ENCODE results near the gene C1orf21. TPM values are rescaled to one million over a fixed set of nuclear protein-coding genes. Genes with fewer than 3 reads are reported as not detected.

The C1orf21 gene
- total RNA-seq, 1 donor from 2014 or later, result 33.1 TPM

DNA sequence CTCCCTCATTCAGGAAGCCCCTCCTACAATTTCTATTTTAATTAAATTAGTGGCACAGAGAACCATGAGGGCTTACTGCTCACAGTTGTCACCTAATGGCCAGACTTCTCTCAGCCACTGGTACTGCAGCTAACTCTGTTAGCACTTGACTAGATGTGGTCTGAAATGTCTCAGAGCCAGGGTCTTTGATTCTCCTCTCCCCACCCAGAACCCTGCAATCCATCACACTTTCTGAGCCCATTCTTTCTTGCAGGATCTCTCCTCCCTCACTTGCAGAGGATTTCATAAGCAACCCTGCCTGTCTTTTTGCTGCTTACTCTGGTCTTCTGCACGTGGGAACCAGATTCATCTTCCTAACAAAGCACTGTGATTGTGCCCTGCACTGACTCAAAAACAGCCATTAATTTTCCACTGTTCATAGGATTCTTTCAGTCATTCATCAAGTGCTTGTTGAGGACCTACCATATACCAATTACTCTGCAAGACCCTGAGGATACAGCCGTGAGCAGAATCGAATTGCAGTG is 259.4 kb downstream of the C1orf21 start:
- H3K36me3 Mint-ChIP-seq, result no peaks in the 10 kb centered on the region
- no peak for DNase-seq (ENCODE audit: low spot score in 2 of 2, unreplicated experiment in 2 of 2)
- peaks cover 20% of the 10 kb centered on the region for H3K4me1 Mint-ChIP-seq
- peaks cover 3% of the 10 kb centered on the region for H3K27me3 Mint-ChIP-seq (ENCODE audit: low read depth)
- no peak overlapping the region for H3K27ac Mint-ChIP-seq
- TF ChIP-seq, protein P1, sequence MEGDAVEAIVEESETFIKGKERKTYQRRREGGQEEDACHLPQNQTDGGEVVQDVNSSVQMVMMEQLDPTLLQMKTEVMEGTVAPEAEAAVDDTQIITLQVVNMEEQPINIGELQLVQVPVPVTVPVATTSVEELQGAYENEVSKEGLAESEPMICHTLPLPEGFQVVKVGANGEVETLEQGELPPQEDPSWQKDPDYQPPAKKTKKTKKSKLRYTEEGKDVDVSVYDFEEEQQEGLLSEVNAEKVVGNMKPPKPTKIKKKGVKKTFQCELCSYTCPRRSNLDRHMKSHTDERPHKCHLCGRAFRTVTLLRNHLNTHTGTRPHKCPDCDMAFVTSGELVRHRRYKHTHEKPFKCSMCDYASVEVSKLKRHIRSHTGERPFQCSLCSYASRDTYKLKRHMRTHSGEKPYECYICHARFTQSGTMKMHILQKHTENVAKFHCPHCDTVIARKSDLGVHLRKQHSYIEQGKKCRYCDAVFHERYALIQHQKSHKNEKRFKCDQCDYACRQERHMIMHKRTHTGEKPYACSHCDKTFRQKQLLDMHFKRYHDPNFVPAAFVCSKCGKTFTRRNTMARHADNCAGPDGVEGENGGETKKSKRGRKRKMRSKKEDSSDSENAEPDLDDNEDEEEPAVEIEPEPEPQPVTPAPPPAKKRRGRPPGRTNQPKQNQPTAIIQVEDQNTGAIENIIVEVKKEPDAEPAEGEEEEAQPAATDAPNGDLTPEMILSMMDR (IDR thresholded peaks at IDR 0.05; ENCODE audit: unreplicated experiment), result no peak
- H3K4me3 Mint-ChIP-seq, result no peak overlapping the region
- peaks cover 15% of the 10 kb centered on the region for H3K9me3 Mint-ChIP-seq

DNA sequence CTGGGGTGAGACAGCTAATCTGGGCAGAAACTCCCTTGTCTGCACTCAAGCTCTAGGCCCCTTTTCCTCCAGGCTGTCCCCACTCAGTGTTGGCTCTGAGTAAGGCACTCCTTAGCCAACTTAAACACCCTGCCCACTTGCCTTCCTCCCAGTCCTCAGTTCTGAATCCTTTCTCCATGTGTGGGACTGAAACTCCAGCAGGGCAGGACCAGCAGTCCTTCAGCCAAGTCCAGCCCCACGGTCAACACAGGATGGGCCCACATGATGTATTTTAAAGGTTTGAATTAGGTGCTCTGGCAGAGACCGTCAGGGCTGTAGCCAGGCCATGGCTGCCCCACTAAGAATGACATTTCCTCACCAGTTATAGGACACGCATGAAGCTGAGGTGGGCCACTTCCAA is 260.0 kb downstream of the C1orf21 start:
- Mint-ChIP-seq H3K27ac (no peak overlapping the region), H3K36me3 (no peaks in the 10 kb centered on the region), H3K9me3 (peaks cover 20% of the 10 kb centered on the region), H3K4me1 (peaks cover 18% of the 10 kb centered on the region), H3K4me3 (no peak overlapping the region), H3K27me3 (ENCODE audit: low read depth) (peaks cover 3% of the 10 kb centered on the region)
- DNase-seq (ENCODE audit: low spot score in 2 of 2, unreplicated experiment in 2 of 2), result no peak
- TF ChIP-seq, protein P1 (IDR thresholded peaks at IDR 0.05; ENCODE audit: unreplicated experiment), result no peak

DNA sequence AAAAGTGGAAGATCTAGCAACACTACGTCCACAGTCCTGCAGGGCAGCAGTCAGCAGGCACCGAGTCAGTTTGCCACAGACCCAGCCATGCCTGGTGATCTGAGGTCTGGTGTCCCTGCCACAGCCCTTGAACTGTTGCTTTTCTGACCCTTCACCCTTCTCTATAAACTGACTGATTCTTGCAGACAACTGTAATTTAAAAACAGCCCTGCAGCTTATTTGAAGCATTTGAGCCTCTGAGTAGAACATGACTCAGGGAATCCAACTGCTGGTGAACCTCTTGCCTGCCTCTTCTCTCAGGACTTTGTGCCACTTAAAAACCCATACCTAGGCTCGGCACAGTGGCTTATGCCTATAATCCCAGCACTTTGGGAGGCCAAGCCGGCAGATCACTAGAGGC is 260.6 kb downstream of the C1orf21 start:
- Mint-ChIP-seq H3K4me1 (peaks cover 12% of the 10 kb centered on the region), H3K27me3 (ENCODE audit: low read depth) (peaks cover 3% of the 10 kb centered on the region), H3K9me3 (peaks cover 22% of the 10 kb centered on the region), H3K36me3 (no peaks in the 10 kb centered on the region), H3K4me3 (no peak overlapping the region), H3K27ac (no peak overlapping the region)
- DNase-seq (ENCODE audit: low spot score in 2 of 2, unreplicated experiment in 2 of 2), result no peak
- TF ChIP-seq, protein P1 (IDR thresholded peaks at IDR 0.05; ENCODE audit: unreplicated experiment), result no peak

DNA sequence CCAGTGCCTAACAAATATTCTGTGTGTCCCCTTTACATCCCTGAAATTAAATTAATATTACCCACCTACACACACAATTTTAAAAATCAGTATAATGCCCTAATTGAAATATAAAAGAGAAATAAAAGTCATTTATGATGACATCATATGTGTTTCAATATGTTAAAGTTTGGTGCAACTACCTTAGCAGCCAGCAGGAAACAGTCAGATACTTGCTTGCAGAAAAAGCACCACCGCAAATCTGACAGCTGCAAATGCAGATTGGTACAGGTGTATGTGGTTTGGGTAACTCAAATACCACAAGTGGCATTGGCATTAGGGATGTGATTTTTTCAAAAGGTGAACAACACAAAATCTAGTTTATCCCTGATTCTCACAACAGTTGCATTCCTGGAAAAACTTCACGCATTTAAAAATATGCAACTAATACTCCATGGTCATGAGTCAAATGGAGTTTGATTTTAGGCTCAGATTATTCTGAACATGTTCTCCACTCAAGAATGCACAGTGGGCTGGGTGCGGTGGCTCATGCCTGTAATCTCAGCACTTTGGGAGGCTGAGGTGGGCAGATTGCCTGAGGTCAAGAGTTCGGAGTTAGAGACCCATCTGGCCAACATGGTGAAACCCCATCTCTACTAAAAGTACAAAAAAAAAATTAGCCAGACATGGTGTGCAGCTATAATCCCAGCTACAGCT is 261.5 kb downstream of the C1orf21 start:
- DNase-seq (ENCODE audit: low spot score in 2 of 2, unreplicated experiment in 2 of 2), result no peak
- Mint-ChIP-seq H3K36me3 (no peaks in the 10 kb centered on the region), H3K4me3 (no peak overlapping the region), H3K27me3 (ENCODE audit: low read depth) (peaks cover 3% of the 10 kb centered on the region), H3K27ac (no peak overlapping the region), H3K9me3 (peaks cover 26% of the 10 kb centered on the region), H3K4me1 (peaks cover 11% of the 10 kb centered on the region)
- TF ChIP-seq, protein P1 (IDR thresholded peaks at IDR 0.05; ENCODE audit: unreplicated experiment), result no peak

DNA sequence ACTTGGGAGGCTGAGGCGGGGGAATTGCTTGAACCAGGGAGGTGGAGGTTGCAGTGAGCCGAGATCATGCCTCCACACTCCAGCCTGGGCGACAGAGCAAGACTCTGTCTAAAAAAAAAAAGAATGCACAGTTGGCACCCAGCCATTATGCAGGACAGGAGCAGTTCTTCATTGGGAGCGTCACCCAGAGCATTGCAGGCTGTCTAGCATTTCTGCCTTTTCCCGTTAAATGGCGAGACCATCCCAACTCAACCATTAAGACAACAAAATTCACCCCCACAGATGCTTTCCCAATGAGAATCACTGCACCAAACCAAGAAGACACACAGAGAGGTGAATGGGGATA is 262.0 kb downstream of the C1orf21 start:
- no peak for DNase-seq (ENCODE audit: low spot score in 2 of 2, unreplicated experiment in 2 of 2)
- H3K4me1 Mint-ChIP-seq, result peaks cover 11% of the 10 kb centered on the region
- no peak overlapping the region for H3K27ac Mint-ChIP-seq
- TF ChIP-seq, protein P1 (IDR thresholded peaks at IDR 0.05; ENCODE audit: unreplicated experiment), result no peak
- no peak overlapping the region for H3K4me3 Mint-ChIP-seq
- peaks cover 3% of the 10 kb centered on the region for H3K27me3 Mint-ChIP-seq (ENCODE audit: low read depth)
- no peaks in the 10 kb centered on the region for H3K36me3 Mint-ChIP-seq
- peaks cover 26% of the 10 kb centered on the region for H3K9me3 Mint-ChIP-seq

Measured in mesothelial cell of epicardium (in vitro differentiated cells).